Measurements from ENCODE around the gene PRKAB2. TPM values are rescaled to one million over a fixed set of nuclear protein-coding genes. Genes with fewer than 3 reads are reported as not detected.
"Not testable (repeated sequence)": the region's sequence is repeated elsewhere in the genome, so short reads cannot be mapped to it uniquely, and the experiment has no call there.

The PRKAB2 gene
- 8.1 TPM for total RNA-seq

GRCh38 chr1:147172168-147173016 is at the start of gene PRKAB2:
TSS of gene PRKAB2 (minus strand) at chr1:147172470. CDS start at chr1:147172144, 326 bp downstream.
- DNase-seq (ENCODE audit: low read depth in 2 of 3, low spot score in 2 of 3): peak; percentile 81 to 97 (median 97)

GRCh38 chr1:147218606-147219005 is 46.3 kb upstream of the PRKAB2 start:
- no peak for DNase-seq (ENCODE audit: low read depth in 2 of 3, low spot score in 2 of 3)

GRCh38 chr1:147217141-147217540 is 44.9 kb upstream of the PRKAB2 start:
- DNase-seq (ENCODE audit: low read depth in 2 of 3, low spot score in 2 of 3): no peak

GRCh38 chr1:147216124-147216523 is 43.9 kb upstream of the PRKAB2 start:
- DNase-seq (ENCODE audit: low read depth in 2 of 3, low spot score in 2 of 3): no peak

- no peak for DNase-seq (ENCODE audit: low read depth in 2 of 3, low spot score in 2 of 3)
These were observed 43.3 kb upstream of the PRKAB2 start for GRCh38 chr1:147215540-147215916.

- peak in 1 of 3 donors; percentile 45 for DNase-seq (ENCODE audit: low read depth in 2 of 3, low spot score in 2 of 3)
These were observed 42.7 kb upstream of the PRKAB2 start for GRCh38 chr1:147214842-147215539.

- no peak for DNase-seq (ENCODE audit: low read depth in 2 of 3, low spot score in 2 of 3)
These were observed 42.1 kb upstream of the PRKAB2 start for GRCh38 chr1:147214325-147214724.

GRCh38 chr1:147213271-147213670 is 41.0 kb upstream of the PRKAB2 start:
- DNase-seq (ENCODE audit: low read depth in 2 of 3, low spot score in 2 of 3): no peak

- DNase-seq (ENCODE audit: low read depth in 2 of 3, low spot score in 2 of 3): no peak
These were observed 39.3 kb upstream of the PRKAB2 start for GRCh38 chr1:147211577-147211976.

- no peak for DNase-seq (ENCODE audit: low read depth in 2 of 3, low spot score in 2 of 3)
These were observed 38.7 kb upstream of the PRKAB2 start for GRCh38 chr1:147210987-147211386.

GRCh38 chr1:147209825-147210821 is 37.9 kb upstream of the PRKAB2 start:
- DNase-seq (ENCODE audit: low read depth in 2 of 3, low spot score in 2 of 3): no peak

- DNase-seq (ENCODE audit: low read depth in 2 of 3, low spot score in 2 of 3): no peak
These were observed 36.3 kb upstream of the PRKAB2 start for GRCh38 chr1:147208619-147209018.

GRCh38 chr1:147207192-147207591 is 34.9 kb upstream of the PRKAB2 start:
- DNase-seq (ENCODE audit: low read depth in 2 of 3, low spot score in 2 of 3): no peak

- DNase-seq (ENCODE audit: low read depth in 2 of 3, low spot score in 2 of 3): peak in 1 of 3 donors; percentile 4
These were observed 31.8 kb upstream of the PRKAB2 start for GRCh38 chr1:147204080-147204479.

- DNase-seq (ENCODE audit: low read depth in 2 of 3, low spot score in 2 of 3): no peak
These were observed 30.3 kb upstream of the PRKAB2 start for GRCh38 chr1:147202576-147202975.

GRCh38 chr1:147201786-147202185 is 29.5 kb upstream of the PRKAB2 start:
- DNase-seq (ENCODE audit: low read depth in 2 of 3, low spot score in 2 of 3): no peak

GRCh38 chr1:147201276-147201675 is 29.0 kb upstream of the PRKAB2 start:
- DNase-seq (ENCODE audit: low read depth in 2 of 3, low spot score in 2 of 3): no peak

GRCh38 chr1:147197324-147197723 is 25.1 kb upstream of the PRKAB2 start:
- DNase-seq (ENCODE audit: low read depth in 2 of 3, low spot score in 2 of 3): not testable (repeated sequence)

- DNase-seq (ENCODE audit: low read depth in 2 of 3, low spot score in 2 of 3): no peak
These were observed 17.2 kb upstream of the PRKAB2 start for GRCh38 chr1:147189514-147189913.

GRCh38 chr1:147185432-147185831 is 13.2 kb upstream of the PRKAB2 start:
- no peak for DNase-seq (ENCODE audit: low read depth in 2 of 3, low spot score in 2 of 3)
